Activated CD8-positive, alpha-beta memory T cell treated with anti-CD3 and anti-CD28 coated beads, Interleukin-2, amount 50 U/mL, for 24 hours (primary cell): ENCODE measurements around the gene CDADC1.

Experiments used
- DNase-seq: peaks from one replicate; pipeline ENCODE4 v3.0.0-alpha.2; 2020; ENCODE audit errors: extremely low read depth

The CDADC1 gene

GRCh38 chr13:49295244-49295643, 47.5 kb downstream of the CDADC1 start:
- no peak for DNase-seq

DNA sequence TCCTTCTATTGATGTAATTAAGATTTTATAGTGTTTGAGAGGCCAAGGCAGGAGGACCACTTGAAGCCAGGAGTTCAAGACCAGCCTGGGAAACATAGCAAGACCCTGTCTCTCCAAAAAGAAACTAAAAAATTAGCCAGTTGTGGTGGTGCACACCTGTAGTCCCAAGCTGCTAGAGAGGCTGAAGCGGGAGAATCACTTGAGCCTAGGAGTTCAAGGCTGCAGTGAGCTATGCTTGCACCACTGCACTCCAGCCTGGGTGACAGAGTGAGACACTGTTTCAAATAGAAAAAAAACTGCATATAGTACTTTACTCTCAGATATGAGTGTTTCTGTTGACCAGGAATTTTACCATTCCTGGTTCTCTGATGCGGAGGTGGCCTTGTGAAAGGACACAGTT, 48.9 kb downstream of the CDADC1 start:
- DNase-seq: no peak

- DNase-seq: no peak
These were observed 49.6 kb downstream of the CDADC1 start for GRCh38 chr13:49297338-49297737.

GRCh38 chr13:49298416-49298815, 50.7 kb downstream of the CDADC1 start:
- DNase-seq: no peak

GRCh38 chr13:49298903-49299605, 51.3 kb downstream of the CDADC1 start:
- DNase-seq: no peak

GRCh38 chr13:49300276-49300675, 52.6 kb downstream of the CDADC1 start:
- DNase-seq: no peak

DNA sequence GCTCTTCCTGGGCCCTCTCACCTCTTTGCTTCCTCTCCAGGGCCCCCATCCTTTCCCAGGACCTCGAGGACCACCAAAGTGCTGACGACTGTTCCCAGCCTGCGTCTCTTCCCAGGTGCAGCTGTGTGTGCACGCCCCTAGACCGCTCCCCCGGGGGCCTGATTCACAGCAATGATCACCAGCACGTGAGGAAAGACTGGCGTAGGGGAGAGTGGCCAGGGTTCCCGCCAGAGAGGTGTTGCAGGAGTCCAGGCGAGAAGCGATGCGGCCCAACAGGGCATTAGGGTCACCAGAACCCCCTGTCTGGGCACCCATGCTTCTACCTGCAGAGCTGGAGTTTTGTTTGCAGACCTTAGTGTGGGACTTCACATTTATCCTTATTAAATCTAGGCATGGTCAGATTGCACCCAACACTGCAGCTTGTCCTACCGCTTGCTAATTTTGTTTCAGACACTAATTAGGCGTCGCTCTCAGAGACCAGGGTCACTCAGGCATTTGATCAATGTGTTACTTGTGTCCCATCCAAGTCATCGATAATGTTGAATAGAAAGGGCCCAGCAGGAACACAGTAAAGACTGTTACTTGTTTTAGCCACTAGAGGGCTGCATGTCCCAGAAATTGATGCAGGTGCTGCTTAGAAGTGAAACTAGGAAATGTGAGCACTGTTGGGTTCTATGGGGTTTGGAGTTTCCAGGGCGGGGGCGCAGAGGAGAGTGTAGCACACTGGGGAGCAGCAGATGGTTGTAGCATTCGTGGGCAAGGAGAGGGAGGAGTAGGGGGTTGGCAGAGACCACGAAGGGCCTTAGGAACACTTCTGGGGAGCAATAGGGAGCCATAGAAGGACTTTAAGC, 53.2 kb downstream of the CDADC1 start:
- peak; percentile 33 for DNase-seq

- no peak for DNase-seq
These were observed 54.5 kb downstream of the CDADC1 start for GRCh38 chr13:49302222-49302621.

GRCh38 chr13:49302817-49303216, 55.1 kb downstream of the CDADC1 start:
- DNase-seq: no peak

DNA sequence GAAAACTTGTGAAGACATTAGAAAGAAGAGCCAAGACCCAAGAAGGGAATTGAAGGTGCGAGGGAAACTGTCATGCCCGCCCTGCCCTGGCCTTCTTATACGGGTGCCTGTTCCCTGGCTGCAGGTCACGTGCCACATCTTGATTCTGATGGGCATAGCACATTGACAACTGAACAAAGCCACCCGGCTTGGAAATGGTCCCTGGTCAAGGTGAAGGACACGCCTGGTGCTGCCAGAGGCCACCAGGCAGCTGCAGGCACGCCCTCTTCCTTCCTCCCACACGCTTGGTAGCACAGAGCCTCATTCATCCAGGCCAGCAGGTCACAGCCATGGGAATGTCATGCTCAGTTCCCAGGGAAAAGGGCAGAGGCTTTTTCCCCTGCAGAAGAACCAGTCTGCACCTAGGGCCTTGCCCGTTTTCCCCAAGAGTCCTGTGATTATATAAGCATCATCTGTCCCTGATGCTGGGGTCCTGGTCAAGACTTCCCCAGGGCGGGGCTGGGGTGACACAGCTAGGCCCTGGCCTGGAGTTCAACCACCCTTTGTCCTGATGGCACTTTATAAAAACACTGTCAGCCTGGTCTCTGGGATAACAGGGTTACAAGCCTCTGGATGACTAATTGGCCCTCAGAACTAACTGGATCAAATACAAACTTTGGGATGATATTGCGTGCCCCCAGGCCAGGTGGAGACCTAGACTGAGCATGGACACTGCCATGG, 56.0 kb downstream of the CDADC1 start:
- DNase-seq: no peak

DNA sequence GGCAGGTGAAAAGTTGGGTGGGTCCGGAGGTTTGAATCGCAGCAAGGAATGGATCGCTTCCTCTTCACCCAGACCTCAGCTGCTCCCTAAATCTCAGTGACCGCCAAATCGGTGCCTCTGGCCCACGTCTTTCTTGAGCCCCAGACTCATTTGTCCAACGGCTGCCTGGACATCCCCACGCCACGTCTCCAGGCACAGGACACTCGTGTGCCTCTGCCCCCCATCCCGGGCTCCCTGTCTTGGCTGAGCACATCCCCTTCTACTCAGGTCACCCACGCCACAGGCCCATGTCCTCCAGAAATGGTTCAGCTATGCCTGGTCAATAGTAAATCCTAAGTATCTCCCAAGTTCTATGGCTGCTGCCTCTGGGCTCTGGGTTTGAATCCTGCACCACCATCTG, 56.6 kb downstream of the CDADC1 start:
- DNase-seq: no peak

- DNase-seq: no peak
These were observed 57.3 kb downstream of the CDADC1 start for GRCh38 chr13:49304763-49305700.

GRCh38 chr13:49305792-49306425, 58.2 kb downstream of the CDADC1 start:
- no peak for DNase-seq

DNA sequence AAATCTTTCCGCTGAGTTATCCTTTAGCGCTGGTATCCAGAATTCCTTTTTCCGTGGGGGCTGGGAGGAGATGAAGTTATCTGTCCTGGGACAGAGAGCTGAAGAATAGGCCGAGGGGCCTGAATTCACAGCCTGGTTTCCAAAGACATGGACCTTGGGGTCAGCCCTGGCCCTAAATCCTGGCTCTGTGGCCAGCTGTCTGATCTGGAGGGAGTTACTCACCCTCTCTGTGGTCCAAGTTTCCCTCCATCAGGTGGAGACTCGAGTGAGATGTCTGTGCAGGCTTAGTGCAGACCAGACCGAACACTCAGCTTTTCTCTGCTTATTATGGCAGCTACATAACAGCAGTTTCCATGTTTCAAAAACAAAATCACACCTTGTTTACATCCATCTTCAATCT, 59.6 kb downstream of the CDADC1 start:
- DNase-seq: no peak

GRCh38 chr13:49308097-49308875, 60.6 kb downstream of the CDADC1 start:
- DNase-seq: no peak

- no peak for DNase-seq
These were observed 61.2 kb downstream of the CDADC1 start for GRCh38 chr13:49308921-49309408.

DNA sequence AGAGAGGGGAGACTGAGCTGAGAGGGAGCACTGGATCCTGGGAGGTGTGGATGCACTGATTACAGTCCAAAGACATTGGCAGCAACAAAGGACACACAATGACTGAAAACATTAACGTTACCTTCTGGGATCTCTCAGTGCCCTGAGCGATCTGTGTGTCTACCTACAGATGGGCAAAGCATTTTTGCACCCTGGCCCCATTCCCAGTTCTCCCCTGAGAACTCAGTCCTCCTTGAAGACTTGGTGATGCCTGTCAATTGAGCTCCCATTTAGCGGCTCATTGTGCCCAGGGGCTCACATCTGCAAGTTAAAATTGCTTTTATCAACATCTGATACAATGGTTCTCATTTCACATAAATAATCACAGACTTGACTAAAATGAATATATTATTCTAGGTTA, 62.5 kb downstream of the CDADC1 start:
- DNase-seq: no peak

- DNase-seq: no peak
These were observed 64.1 kb downstream of the CDADC1 start for GRCh38 chr13:49311816-49312215.

- no peak for DNase-seq
These were observed 66.7 kb downstream of the CDADC1 start for GRCh38 chr13:49314344-49314882.
